K562 (cell line): ENCODE data around the gene AP4E1. TPM values are rescaled to one million over a fixed set of nuclear protein-coding genes. Genes with fewer than 3 reads are reported as not detected.
"Not testable (repeated sequence)": the region's sequence is repeated elsewhere in the genome, so short reads cannot be mapped to it uniquely, and the experiment has no call there.

Source experiments
- ATAC-seq: fragments of 200-7000 bp; cut with Tn5 transposase; 3 replicates; pipeline ENCODE4 v1.9.1; 2020; ENCODE audit warnings: moderate library complexity
- BruUV-seq: library from RNA; stranded (reverse); fragments of 400-500 nt; replicated peaks from 2 replicates; lab custom pipeline; 2021; lab: Mats Ljungman, UMichigan
- CTCF ChIA-PET: fragments of 300-600 bp; formaldehyde crosslinking; extraction: SDS; loops from one replicate; lab custom pipeline; 2021; ENCODE audit warnings: low intra/inter-chr PET ratio; lab: Yijun Ruan, JAX
- POLR2A ChIA-PET: fragments of 300-600, 350-650 bp; sonication (Branson Sonifier 250); formaldehyde crosslinking; extraction: SDS; loops from one replicate; lab custom pipeline; 2021; ENCODE audit warnings: antibody characterized with exemption, inconsistent platforms; lab: Yijun Ruan, JAX
- DNase-seq, 4 experiments: peaks; one replicate each; pipeline versions ENCODE4 v3.0.0 to v3.0.0-alpha.2; 2011 to 2018; ENCODE audit warnings: low spot score in 3 of 4, mixed read lengths in 3 of 4; ENCODE audit errors: extremely low read depth in 1 of 4
- FAIRE-seq: peaks from 2 replicates; lab custom pipeline; 2011; peaks lifted over from hg19 to GRCh38; lab: Jason Lieb, UNC
- H2AFZ ChIP-seq: 2 replicates; pipeline ENCODE4 v1.6.0; 2011; ENCODE audit warnings: low read depth, low read length, control low read depth, inconsistent platforms
- H3K27ac ChIP-seq: fragments of 200-600 bp; 3 replicates; pipeline ENCODE4 v1.8.0; 2011; ENCODE audit warnings: low read depth, mild to moderate bottlenecking, control low read depth, inconsistent platforms, low read length, moderate library complexity, mixed read lengths; ENCODE audit errors: extremely low read depth
- H3K27me3 ChIP-seq, 2 experiments: fragments of 300-600 bp in 1 of 2; 2 replicates in 1 of 2; 3 replicates in 1 of 2; pipeline versions ENCODE4 v1.6.0 to v1.8.0; 2011; ENCODE audit warnings: inconsistent platforms in 2 of 2, low read length in 2 of 2, mild to moderate bottlenecking in 1 of 2, mixed read lengths in 1 of 2, moderate library complexity in 1 of 2; ENCODE audit not compliant: control insufficient read depth in 2 of 2, insufficient read depth in 2 of 2
- H3K36me3 ChIP-seq: fragments of 300-600 bp; 3 replicates; pipeline ENCODE4 v1.8.0; 2011; ENCODE audit warnings: mild to moderate bottlenecking, low read length, inconsistent platforms; ENCODE audit not compliant: control insufficient read depth, insufficient read depth
- H3K4me1 ChIP-seq, 2 experiments: fragments of 200-600 bp in 1 of 2; replicated peaks in 1 of 2; 2 replicates in 1 of 2; 3 replicates in 1 of 2; pipeline versions ENCODE4 v1.5.1 to v1.8.0; 2011; ENCODE audit warnings: inconsistent platforms in 2 of 2, low read length in 2 of 2, mild to moderate bottlenecking in 1 of 2, mixed read lengths in 1 of 2, moderate library complexity in 1 of 2; ENCODE audit not compliant: control insufficient read depth in 2 of 2, insufficient read depth in 2 of 2
- H3K4me2 ChIP-seq: 2 replicates; pipeline ENCODE4 v1.6.1; 2011; ENCODE audit warnings: low read length, control low read depth, inconsistent platforms, mixed read lengths; ENCODE audit not compliant: insufficient read depth
- H3K4me3 ChIP-seq: fragments of 200-600 bp; sonication (generic), shearing (Covaris generic); 2 replicates; pipeline ENCODE4 v1.5.1; 2016; ENCODE audit warnings: control low read depth, inconsistent platforms
- H3K79me2 ChIP-seq: fragments of 200-600 bp; 3 replicates; pipeline ENCODE4 v1.8.0; 2011; ENCODE audit warnings: low read length, inconsistent platforms; ENCODE audit not compliant: control insufficient read depth, insufficient read depth
- H3K9ac ChIP-seq, 2 experiments: 2 replicates each; pipeline versions ENCODE4 v1.6.0 to v1.6.1; 2011; ENCODE audit warnings: low read depth in 2 of 2, low read length in 2 of 2, control low read depth in 1 of 2, inconsistent platforms in 1 of 2, mild to moderate bottlenecking in 1 of 2, mixed read lengths in 1 of 2; ENCODE audit not compliant: insufficient read depth in 1 of 2
- H3K9me1 ChIP-seq: one replicate; pipeline ENCODE4 v1.6.0; 2011; ENCODE audit warnings: inconsistent platforms, mild to moderate bottlenecking, low read length, moderate library complexity; ENCODE audit not compliant: control insufficient read depth, insufficient read depth
- H3K9me3 ChIP-seq: replicated peaks from 2 replicates; pipeline ENCODE4 v1.5.1; 2011; ENCODE audit warnings: low read depth, low read length, inconsistent platforms; ENCODE audit not compliant: control insufficient read depth, insufficient read depth
- H4K20me1 ChIP-seq: replicated peaks from 2 replicates; pipeline ENCODE4 v1.6.1; 2011; ENCODE audit warnings: low read length, inconsistent platforms, mixed read lengths; ENCODE audit not compliant: control insufficient read depth, insufficient read depth
- REST ChIP-seq, 2 experiments: fragments of 450-650 bp; formaldehyde crosslinking in 1 of 2; IDR thresholded peaks; 2 replicates each; pipeline versions ENCODE4 v1.4.0 to v1.6.1; 2014 to 2020; ENCODE audit warnings: mild to moderate bottlenecking in 2 of 2, borderline replicate concordance in 1 of 2, low read depth in 1 of 2
- ZNF146 ChIP-seq: IDR thresholded peaks from one replicate; pipeline ENCODE4 v1.6.1; 2018; ENCODE audit warnings: missing compliant biosample characterization; ENCODE audit not compliant: unreplicated experiment
- WGBS: fragments of 100-300 bp; shearing (Covaris generic); methylation state at CpG from one replicate; pipeline ENCODE4 v1.1.6; 2016; ENCODE audit warnings: low coverage, mixed read lengths; ENCODE audit not compliant: insufficient coverage; ENCODE audit errors: missing lambda C conversion rate; 5-methylcytosine and 5-hydroxymethylcytosine counted together
- in situ Hi-C: fragments of 300-500 bp; cut with MboI; formaldehyde crosslinking; loops from 4 replicates; pipeline ENCODE4 v1.15.0; 2018; ENCODE audit warnings: inconsistent platforms, mixed read lengths
- intact Hi-C: fragments of 100-400 bp; cut with micrococcal nuclease; formaldehyde crosslinking; loops from 2 replicates; pipeline ENCODE4 v1.14.2; 2022
- polyA plus RNA-seq, 8 experiments: library from polyadenylated mRNA; depleted of rRNA in 4 of 8; stranded (reverse) in 5 of 8; unstranded in 3 of 8; fragments of >200 nt; fragmentation: Nextera tagmentation in 2 of 8; fragmentation: Illumina TruSeq in 1 of 8; extraction: Ambion mirVana in 2 of 8; extraction: Trizol in 1 of 8; gene quantifications; 2 replicates each; pipeline versions ENCODE4 v1.2.1 to v1.2.3, GENCODE V29; 2011 to 2014; ENCODE audit warnings: inconsistent platforms in 1 of 8, missing spikeins in 1 of 8
- total RNA-seq, 7 experiments: library from RNA; depleted of rRNA in 6 of 7; stranded (reverse); fragments of >200 nt in 6 of 7; fragmentation: Illumina TruSeq in 2 of 7; extraction: Trizol in 2 of 7; gene quantifications; 2 replicates each; pipeline versions ENCODE4 v1.2.1 to v1.2.3, GENCODE V29; 2011 to 2021; ENCODE audit warnings: low replicate concordance in 1 of 7

The AP4E1 gene
- total and polyA plus RNA-seq, 9 of the 15 experiments (the other 6 are each of a cell fraction or from before 2014, with no cell fraction given): 1.3 to 11.5 (median 4.4) TPM

- TF ChIP-seq REST (IDR thresholded peaks at IDR 0.05; ENCODE audit: borderline replicate concordance): peak; percentile 22; the same call in 1 of the 2 replicates
- TF ChIP-seq REST (CRISPR knock-in tag; IDR thresholded peaks at IDR 0.05; ENCODE audit: low read depth): no peak
Observed at GRCh38 chr15:50953302-50953701, 44.8 kb downstream of the AP4E1 start (continued).

- ATAC-seq, DNase-seq, in situ Hi-C loops, H3K4me2 ChIP-seq, H3K9me3 ChIP-seq, H3K4me1 ChIP-seq, intact Hi-C loops, FAIRE-seq, CTCF ChIA-PET, H4K20me1 ChIP-seq, H3K27me3 ChIP-seq, H2AFZ ChIP-seq, H3K79me2 ChIP-seq, H3K27ac ChIP-seq, POLR2A ChIA-PET, H3K9me1 ChIP-seq, H3K9ac ChIP-seq, BruUV-seq, H3K4me3 ChIP-seq: not testable (repeated sequence)
- 74% methylated on average over 6 of the region's 6 CpGs for WGBS
- peaks cover 67% of the 10 kb centered on the region for H3K36me3 ChIP-seq
- peak; percentile 55 for TF ChIP-seq ZNF146 (CRISPR knock-in tag)
Observed at GRCh38 chr15:50954837-50955236, 46.4 kb downstream of the AP4E1 start.
